ENCODE results near the gene PYGB.

Gene PYGB

DNA sequence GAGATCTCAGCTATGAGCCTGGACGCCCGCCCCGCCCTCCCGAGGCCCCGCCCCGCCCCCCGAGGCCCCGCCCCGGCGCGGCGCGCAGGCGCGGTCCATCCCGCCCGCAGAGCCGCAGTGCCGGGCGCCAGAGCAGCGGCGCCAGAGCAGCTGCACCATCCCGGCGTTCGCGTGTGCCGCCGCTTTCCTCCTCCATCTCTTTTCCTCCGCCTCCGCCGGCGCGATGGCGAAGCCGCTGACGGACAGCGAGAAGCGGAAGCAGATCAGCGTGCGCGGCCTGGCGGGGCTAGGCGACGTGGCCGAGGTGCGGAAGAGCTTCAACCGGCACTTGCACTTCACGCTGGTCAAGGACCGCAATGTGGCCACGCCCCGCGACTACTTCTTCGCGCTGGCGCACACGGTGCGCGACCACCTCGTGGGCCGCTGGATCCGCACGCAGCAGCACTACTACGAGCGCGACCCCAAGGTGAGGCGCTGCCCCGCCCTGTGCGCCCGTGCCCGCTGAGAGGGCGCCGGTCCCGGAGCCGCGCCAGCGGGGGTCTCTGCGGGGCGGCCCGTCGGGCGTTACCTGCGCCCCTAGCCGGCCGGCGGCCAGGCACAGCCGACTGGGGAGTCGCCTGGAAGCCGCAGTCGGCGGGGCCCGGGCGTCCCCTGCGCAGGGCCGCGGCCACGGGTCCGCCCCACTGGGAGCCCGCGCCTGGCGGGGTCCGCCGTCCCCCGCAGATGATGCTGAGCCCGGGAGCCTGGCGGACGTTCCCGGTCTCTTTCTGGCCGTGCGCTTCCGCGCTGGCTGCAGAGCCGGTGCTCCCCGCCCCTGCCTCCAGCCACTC lies at the start of gene PYGB:
TSS of gene PYGB (plus strand) at position 130 of the 830 bp plus-strand sequence. CDS start at position 224, 94 bp downstream.
- DNase-seq, result peak; percentile 88

DNA sequence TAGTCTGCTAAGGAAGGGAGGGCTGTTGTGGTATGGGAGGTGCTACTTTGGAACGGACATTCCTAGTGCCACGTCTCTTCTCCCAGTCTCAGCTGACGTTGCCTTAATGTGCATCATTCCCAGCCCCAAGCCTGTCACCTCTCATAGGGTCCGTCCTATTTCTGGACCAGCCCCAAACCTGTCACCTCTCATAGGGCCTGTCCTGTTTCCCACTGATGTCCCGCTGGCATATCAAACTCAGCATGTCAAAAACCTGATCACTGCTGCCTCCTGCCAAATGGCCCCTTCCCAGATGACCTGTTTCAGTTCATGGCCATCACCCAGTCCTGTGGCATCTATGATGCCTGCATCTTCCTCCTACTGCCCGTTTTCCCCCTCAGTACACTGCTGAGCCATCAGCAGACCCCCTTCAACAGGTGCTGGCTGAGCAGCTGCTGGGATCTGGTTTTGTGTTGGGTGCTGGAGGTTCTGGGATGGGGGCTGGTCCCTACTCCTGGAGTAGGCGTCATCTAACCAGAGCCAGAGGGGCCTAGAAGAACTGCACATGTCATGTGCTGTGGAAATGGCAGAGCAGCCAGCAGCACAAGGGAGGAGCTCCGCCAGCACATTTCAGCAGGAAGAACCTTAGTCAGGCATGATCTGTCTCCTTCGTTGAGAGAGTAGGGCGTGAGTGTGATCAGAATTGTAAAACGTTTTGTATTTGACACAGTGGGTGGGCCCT lies 49.1 kb upstream of the PYGB start:
- no peak for DNase-seq

DNA sequence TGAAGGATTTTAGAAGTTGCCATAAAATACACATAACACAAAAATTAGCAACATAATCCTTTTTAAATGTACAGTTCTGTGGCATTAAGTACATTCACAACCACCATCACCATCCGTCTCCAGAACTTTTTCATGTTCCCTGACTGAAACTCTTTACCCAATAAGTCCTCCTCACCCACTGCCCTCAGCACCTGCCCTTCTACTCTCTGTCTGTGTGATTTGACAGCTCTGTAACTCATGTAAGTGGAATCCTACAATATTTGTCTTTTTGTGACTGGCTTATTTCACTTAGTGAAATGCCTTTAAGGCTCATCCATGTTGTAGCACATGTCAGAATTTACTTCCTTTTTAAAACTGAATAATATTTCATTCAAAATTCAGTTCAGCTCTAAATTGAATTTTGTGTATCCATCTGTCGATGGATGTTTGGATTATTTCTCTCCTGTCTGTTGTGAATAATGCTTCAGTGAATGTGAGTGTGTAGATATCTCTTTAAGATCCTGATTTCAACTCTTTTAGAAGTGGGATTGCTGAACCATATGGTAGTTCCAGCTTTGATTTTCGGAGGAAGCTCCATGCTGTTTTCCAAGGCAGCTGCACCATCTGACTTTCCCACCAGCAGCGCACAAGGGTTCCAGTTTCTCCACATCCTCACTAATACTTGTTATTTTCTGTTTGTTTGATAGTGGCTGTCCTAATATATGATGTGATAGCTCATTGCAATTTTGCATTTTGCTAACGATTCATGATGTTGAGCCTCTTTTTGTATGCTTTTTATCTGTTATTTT lies 48.2 kb upstream of the PYGB start:
- no peak for DNase-seq

- no peak for DNase-seq
Observed at GRCh38 chr20:25203089-25203488, 44.8 kb upstream of the PYGB start.

GRCh38 chr20:25203871-25204320 lies 44.0 kb upstream of the PYGB start:
- DNase-seq, result no peak

GRCh38 chr20:25204550-25205276 lies 43.2 kb upstream of the PYGB start:
- no peak for DNase-seq

DNA sequence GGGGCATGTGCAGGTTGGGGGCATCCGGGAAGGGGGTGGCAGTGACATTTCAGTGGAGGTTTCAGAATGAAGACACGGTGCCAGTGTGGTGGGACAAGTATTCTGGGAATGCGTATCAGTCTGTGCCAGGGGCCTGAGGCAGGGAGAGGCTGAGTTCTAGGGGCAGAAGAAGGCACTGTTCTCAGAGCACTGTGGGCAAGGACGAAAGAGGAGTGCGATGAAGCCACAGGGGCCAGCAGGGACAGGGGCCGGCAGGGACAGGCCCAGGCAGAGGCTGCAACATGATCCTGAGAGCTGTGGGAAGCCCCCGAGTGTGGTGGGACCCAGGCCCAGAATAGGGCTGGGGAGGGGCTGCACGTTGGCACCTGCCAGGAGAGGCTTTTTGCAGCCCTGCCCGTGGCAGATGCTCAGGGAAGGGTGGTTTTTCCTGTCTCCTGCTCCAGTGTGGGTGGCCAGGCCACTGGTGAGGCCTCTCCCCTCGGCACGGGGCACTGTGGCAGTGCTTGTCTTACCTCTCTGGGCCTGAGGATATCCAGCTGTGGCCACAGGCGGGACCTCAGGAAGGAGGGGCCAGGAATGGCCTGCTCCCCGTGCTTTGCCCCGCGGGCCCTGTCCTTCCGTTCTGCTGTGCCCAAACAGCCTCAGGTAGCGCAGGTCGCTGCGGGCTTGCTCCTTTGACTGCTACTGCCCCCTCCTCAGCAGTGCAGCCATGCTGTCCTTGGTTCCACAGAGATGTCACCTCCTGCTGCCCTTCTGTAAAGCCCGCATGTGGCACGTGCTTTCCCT lies 42.4 kb upstream of the PYGB start:
- no peak for DNase-seq

GRCh38 chr20:25206063-25206403 lies 41.9 kb upstream of the PYGB start:
- no peak for DNase-seq

DNA sequence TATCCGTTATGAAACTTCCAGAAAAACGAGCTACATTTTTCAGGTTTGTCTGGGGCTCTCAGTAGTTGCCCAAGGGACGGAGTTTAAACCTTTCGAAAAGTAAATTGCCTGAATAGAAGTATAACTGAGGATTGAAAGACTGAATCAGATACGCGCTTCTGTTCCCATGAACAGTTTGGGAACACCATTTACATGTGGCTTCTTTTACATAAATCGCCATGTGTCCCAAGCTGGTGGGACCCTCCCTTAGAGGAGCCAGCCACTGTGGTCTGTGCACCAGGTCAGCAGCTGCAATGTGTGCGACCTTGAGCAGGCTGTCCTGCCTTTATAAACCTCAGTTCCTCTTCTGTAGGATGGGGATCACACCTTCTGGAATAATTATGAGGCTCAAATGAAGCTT lies 41.3 kb upstream of the PYGB start:
- DNase-seq, result no peak

DNA sequence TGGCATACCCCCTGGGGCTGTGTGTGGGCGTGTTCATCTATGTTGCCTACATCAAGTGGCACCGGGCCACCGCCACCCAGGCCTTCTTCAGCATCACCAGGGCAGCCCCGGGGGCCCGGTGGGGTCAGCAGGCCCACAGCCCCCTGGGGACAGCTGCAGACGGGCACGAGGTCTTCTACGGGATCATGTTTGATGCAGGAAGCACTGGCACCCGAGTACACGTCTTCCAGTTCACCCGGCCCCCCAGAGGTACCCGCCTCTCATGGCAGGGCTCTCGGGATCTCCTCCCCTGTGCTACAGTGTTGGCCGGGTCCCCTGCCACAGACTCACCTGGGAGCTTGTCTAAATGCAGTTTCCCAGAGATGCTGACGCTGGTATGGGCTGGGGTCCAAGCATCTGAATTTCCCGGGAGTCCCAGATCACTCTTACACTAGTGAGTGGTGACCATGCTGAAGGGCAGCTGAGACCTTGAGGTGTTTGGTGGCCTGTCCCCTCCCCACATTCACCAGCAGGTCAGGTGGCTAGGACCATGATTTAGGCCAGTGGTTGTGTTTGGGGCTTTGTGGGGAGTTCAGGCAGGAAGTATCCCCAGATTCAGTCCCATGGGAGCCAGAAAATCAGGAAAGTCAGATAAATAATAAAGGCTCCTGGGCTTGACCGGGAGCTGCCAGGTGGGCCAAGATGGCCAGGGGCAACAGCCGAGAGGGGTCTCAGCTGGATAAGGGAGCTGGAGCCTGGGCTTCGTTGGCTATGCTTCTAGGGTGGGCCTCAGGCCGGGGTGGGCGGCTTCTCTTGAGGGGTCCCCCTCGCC lies 40.5 kb upstream of the PYGB start:
- no peak for DNase-seq

DNA sequence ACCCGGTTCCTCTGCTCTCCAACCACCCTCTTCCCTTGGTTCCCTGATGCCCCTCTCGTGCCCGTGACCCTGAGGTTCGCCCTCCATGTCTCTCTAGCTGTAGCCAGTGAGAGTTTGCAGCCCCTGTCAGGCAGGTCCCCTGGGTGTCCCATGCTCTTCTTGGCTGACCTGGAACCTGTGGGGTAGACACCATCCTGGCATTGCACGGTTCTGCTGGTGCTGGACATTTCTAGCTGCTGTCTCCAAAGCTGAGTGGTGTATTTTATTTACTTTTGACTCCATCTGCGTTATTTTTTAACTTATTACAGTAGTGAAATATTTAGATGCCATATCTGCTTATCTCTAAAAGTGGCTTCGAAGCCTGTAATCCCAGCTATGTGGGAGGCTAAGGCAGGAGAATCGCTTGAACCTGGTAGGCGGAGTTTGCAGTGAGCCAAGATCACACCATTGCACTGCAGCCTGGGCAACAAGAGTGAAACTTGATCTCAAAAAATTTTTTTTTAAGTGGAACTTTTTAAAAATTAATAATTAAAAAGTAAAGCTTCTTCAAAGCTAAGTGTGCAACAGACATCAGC lies 39.8 kb upstream of the PYGB start:
- DNase-seq, result no peak

DNA sequence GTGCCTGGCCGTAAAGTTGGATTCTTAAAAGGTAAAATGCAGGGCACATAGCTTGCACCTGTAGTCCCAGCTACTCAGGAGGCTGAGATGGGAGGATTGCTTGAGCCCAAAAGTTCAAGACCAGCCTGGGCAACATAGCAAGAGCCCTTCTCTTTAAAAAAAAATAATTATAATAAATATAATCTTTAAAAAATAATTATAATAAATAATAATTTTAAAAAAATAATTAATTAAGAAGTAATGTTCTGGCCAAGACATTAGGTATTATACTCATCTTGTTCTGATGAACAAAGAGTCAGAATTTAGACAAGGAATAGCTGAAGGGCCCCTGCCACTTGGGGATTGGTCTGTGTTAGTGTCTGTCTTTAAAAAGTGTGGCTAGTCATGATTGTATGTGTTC lies 38.5 kb upstream of the PYGB start:
- DNase-seq, result no peak

DNA sequence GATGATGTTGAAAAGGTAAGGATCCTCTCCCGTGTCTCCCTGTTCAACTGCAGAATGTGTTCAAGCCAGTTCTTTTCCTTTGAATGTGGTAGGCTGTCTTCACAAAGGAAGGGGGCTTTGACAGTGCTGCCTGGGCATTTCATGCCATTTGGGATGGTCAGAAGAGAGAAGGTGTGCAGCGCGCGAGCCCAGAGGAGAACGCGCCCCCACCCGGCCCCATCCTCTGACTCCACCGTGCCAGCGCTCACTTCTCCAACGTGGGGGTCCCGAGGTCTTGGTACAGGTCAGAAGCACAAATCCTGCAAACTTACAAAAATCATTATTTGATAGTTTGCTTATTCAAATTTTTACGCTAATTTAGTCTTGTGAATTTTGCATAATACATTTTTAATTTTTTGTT lies 38.0 kb upstream of the PYGB start:
- no peak for DNase-seq

- no peak for DNase-seq
Observed at GRCh38 chr20:25211273-25211672, 36.6 kb upstream of the PYGB start.

DNA sequence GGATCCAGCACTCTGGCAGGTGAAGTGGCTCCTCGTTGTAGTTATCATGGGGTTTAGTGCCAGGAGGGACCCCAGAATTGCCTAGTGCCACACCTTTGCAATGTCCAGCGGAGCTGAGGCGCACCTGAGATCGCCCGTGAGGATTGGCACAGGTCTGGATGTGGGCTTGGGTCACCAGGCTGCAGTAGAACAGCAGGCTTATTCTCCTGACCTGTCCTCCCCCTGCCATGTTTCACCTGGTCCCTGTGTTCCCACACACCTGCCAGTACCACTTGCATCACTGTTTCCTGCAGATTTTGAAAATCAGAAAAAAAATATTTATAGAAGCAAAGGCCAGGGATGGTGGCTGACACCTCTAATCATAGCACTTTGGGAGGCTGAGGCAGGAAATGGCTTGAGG lies 35.6 kb upstream of the PYGB start:
- no peak for DNase-seq

DNA sequence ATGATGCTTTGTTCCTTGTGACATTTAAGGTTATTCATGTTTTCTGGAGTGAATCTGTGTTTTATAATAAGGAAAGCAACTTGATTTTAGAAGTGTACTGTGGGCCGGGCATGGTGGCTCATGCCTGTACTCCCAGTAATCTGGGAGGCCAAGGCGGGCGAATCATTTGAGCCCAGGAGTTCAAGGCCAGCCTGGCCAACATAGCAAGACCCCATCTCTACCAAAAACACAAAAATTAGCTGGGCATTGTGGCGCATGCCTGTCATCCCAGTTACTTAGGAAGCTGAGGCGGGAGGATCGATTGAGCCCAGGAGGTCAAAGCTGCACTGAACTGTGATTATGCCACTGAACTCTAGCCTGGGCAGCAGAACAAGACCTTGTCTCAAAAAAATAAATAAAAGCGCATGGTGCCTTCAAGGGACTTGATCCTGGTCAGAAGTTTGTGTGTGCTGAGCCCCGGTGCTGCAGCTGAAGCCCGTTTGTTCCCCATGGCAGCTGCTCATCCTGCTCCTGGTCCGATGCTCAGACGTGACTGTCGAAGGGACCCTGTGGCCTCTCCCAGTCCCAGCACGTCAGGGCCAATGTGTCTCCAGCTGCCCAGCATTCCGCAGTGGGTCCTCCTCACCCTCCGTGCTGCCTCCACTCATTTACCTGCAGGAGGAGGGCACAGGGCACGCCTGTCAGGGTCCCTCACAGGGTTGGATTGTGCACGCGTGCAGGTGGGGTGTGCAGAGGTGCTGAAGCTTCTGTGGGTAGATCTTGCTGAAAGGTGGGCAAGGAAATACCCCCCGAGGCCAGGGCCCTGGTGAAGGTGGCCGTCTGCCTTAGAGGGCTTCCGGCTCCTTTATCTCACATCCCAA lies 34.1 kb upstream of the PYGB start:
- no peak for DNase-seq

- no peak for DNase-seq
Observed at GRCh38 chr20:25214426-25214790, 33.5 kb upstream of the PYGB start.

DNA sequence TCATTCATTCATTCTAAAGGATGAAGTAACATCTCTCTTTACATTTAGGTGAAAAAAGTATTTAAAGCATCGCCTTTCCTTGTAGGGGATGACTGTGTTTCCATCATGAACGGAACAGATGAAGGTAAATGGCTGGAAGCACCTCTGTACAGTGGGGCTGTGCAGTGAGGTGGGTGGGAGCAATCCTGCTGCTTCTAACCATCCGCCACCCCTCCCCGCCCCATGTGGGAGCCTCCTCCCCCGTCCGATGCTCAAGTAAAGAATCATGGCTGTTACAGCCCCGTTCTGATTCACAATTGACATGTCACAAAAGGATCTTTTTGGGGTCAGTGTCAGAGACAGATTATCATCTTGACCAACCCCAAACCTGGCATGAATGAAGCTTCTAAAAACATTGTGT lies 33.1 kb upstream of the PYGB start:
- no peak for DNase-seq

DNA sequence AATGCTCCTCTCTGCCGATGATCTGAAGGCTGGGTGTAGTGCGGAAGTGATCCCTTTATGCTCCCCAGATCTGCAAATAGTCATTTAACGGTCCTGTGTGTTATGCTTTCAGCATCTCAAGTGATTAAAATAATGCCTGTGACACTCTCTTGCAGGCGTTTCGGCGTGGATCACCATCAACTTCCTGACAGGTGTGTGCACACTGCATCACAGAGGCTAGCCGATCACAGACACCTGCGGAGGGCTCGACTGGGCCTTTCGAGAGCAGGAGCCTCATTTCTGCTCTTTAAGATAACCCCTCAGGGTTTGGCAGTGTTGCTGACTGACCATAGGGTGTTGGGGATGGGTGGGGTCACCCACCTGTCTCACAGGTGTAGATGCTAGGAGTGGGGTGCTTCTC lies 32.4 kb upstream of the PYGB start:
- DNase-seq, result no peak
